Measurements from ENCODE around the gene CAPRIN1.

The CAPRIN1 gene

GRCh38 chr11:34051349-34052035 is at the start of gene CAPRIN1:
TSS of gene CAPRIN1 (plus strand) at chr11:34051731. CDS start at chr11:34052421, 690 bp downstream.
- DNase-seq: peak in 57 of 58 donors; percentile 37 to 92 (median 84)

- no peak for DNase-seq
These were observed 49.1 kb upstream of the CAPRIN1 start for GRCh38 chr11:34002420-34002819.

GRCh38 chr11:34004236-34004635 is 47.3 kb upstream of the CAPRIN1 start:
- DNase-seq: no peak

- no peak for DNase-seq
These were observed 44.7 kb upstream of the CAPRIN1 start for GRCh38 chr11:34006876-34007275.

- DNase-seq: no peak
These were observed 38.8 kb upstream of the CAPRIN1 start for GRCh38 chr11:34012734-34013133.

- DNase-seq: no peak
These were observed 37.5 kb upstream of the CAPRIN1 start for GRCh38 chr11:34013898-34014571.

- DNase-seq: no peak
These were observed 29.4 kb upstream of the CAPRIN1 start for GRCh38 chr11:34021977-34022735.

GRCh38 chr11:34026432-34026831 is 25.1 kb upstream of the CAPRIN1 start:
- DNase-seq: no peak

GRCh38 chr11:34027516-34028408 is 23.8 kb upstream of the CAPRIN1 start:
- DNase-seq: no peak

- peak in 46 of 58 donors; percentile 1 to 79 (median 28) for DNase-seq
These were observed 23.1 kb upstream of the CAPRIN1 start for GRCh38 chr11:34028425-34028824.

GRCh38 chr11:34029176-34029575 is 22.4 kb upstream of the CAPRIN1 start:
- no peak for DNase-seq

- DNase-seq: no peak
These were observed 21.1 kb upstream of the CAPRIN1 start for GRCh38 chr11:34030382-34030781.

- no peak for DNase-seq
These were observed 18.1 kb upstream of the CAPRIN1 start for GRCh38 chr11:34033399-34033798.

GRCh38 chr11:34034053-34034452 is 17.5 kb upstream of the CAPRIN1 start:
- no peak for DNase-seq

GRCh38 chr11:34036456-34036855 is 15.1 kb upstream of the CAPRIN1 start:
- no peak for DNase-seq

- no peak for DNase-seq
These were observed 14.5 kb upstream of the CAPRIN1 start for GRCh38 chr11:34037016-34037415.

GRCh38 chr11:34040571-34040970 is 11.0 kb upstream of the CAPRIN1 start:
- DNase-seq: no peak

- DNase-seq: no peak
These were observed 6.7 kb upstream of the CAPRIN1 start for GRCh38 chr11:34044664-34045485.

GRCh38 chr11:34049028-34049427 is 2.5 kb upstream of the CAPRIN1 start:
- no peak for DNase-seq

Measured in anterior cingulate cortex (tissue), 58 donors.